ENCODE data around the gene TADA2A. TPM values are rescaled to one million over a fixed set of nuclear protein-coding genes. Genes with fewer than 3 reads are reported as not detected.

The TADA2A gene
- total and polyA plus RNA-seq, 4 donors = 12.9 to 25.6 (median 18.7) TPM

GRCh38 chr17:37463039-37463438 lies 56.4 kb downstream of the TADA2A start:
- intact Hi-C loops (cut with DNase I) = no loop called here

DNA sequence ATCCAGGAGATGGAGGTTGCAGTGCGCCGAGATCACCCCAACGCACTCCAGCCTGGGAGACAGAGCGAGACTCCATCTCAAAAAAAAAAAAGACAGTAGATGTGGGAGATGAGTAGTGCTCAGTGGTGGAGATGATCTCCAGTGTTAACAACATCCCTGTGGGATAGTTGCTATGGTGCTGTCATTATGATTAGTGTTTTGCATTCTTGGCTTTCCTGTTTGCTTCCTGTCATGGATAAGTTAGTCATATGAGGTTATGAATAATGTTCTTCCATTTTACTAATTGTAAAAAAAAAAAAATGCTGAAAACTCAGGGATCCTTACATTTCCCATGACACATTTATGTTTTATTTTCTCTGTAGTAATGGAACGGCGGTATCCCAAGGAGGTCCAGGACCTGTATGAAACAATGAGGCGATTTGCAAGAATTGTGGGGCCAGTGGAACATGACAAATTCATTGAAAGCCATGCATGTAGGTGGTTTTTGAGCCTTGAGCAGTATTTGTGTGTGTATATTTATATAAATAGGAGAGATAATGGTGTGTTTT lies 58.5 kb downstream of the TADA2A start:
- Histone ChIP-seq H3K9me3 (ENCODE audit: control insufficient read depth, low read length) (no peaks in the 10 kb centered on the region), H3K27ac (ENCODE audit: low read depth in 1 of 2, low read length in 2 of 2) (no peak overlapping the region), H3K4me1 (ENCODE audit: control insufficient read depth in 1 of 2, insufficient read depth in 2 of 2, low read length in 2 of 2) (no peaks in the 10 kb centered on the region), H3K36me3 (ENCODE audit: control insufficient read depth in 1 of 2, insufficient read depth in 2 of 2, low read length in 1 of 2) (no peaks in the 10 kb centered on the region), H3K27me3 (ENCODE audit: control insufficient read depth in 1 of 2, insufficient read depth in 2 of 2, low read length in 1 of 2) (no peaks in the 10 kb centered on the region), H3K4me3 (ENCODE audit: low read length in 2 of 2) (no peak overlapping the region)
- WGBS, 2 donors = 95 to 96% methylated on average over 7 of the region's 7 CpGs
- DNase-seq (no peak), ATAC-seq (ENCODE audit: low FRiP score) (no peak)
- intact Hi-C loops (cut with DNase I) = no loop called here

More at GRCh38 chr17:37463039-37463438, 56.4 kb downstream of the TADA2A start:
- 82 to 91% methylated on average over 3 of the region's 3 CpGs for WGBS, 2 donors
- Histone ChIP-seq H3K27me3 (ENCODE audit: control insufficient read depth in 1 of 2, insufficient read depth in 2 of 2, low read length in 1 of 2) (no peaks in the 10 kb centered on the region), H3K27ac (ENCODE audit: low read depth in 1 of 2, low read length in 2 of 2) (no peak overlapping the region), H3K4me1 (ENCODE audit: control insufficient read depth in 1 of 2, insufficient read depth in 2 of 2, low read length in 2 of 2) (no peaks in the 10 kb centered on the region), H3K9me3 (ENCODE audit: control insufficient read depth, low read length) (no peaks in the 10 kb centered on the region), H3K36me3 (ENCODE audit: control insufficient read depth in 1 of 2, insufficient read depth in 2 of 2, low read length in 1 of 2) (no peaks in the 10 kb centered on the region), H3K4me3 (ENCODE audit: low read length in 2 of 2) (no peak overlapping the region)
- no peak for ATAC-seq (ENCODE audit: low FRiP score)
- no peak for DNase-seq

DNA sequence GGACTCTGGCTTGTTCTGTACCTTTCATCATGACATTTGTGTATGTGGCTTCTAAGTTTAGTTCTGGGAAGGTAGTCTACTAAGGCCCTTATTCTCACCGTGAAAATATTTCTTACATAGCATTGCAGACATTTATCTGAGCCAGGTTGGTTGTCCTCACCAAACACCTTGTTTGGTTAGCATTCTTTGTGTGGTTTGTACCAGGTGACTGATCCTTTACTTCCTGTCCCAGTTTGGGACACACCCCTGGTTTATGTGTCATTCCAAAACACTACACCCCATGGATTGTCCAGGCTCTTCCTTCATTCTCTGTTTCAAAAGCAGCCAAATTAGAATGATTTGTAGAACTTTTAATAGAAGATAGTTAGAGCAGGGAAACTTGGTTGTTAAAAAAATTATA lies 59.8 kb downstream of the TADA2A start:
- no peak for DNase-seq

DNA sequence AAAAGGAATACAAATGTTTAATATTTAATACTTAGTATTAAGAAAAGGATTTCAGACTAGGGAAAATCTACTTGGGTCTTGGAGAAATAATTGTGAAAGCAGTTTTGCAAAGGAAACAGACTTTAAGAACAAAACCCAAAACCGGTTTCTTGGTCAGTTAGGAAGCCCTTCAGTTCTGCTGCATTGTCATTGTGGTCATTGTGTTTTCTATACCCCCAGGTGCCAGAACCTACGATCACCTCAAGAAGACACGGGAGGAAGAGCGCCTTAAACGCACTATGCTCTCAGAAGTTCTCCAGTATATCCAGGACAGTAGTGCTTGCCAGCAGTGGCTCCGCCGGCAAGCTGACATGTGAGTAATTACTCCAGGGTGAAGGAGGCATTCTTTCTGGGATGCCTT lies 63.5 kb downstream of the TADA2A start:
- H3K9me3 ChIP-seq (ENCODE audit: control insufficient read depth, low read length) = no peaks in the 10 kb centered on the region
- no peak overlapping the region for H3K27ac ChIP-seq (ENCODE audit: low read depth in 1 of 2, low read length in 2 of 2)
- H3K36me3 ChIP-seq (ENCODE audit: control insufficient read depth in 1 of 2, insufficient read depth in 2 of 2, low read length in 1 of 2) = peaks cover 4 to 13% of the 10 kb centered on the region in 2 donors
- DNase-seq = no peak
- H3K4me3 ChIP-seq (ENCODE audit: low read length in 2 of 2) = no peak overlapping the region
- WGBS, 2 donors = 78 to 84% methylated on average over 7 of the region's 7 CpGs
- H3K27me3 ChIP-seq (ENCODE audit: control insufficient read depth in 1 of 2, insufficient read depth in 2 of 2, low read length in 1 of 2) = no peaks in the 10 kb centered on the region
- H3K4me1 ChIP-seq (ENCODE audit: control insufficient read depth in 1 of 2, insufficient read depth in 2 of 2, low read length in 2 of 2) = no peaks in the 10 kb centered on the region
- ATAC-seq (ENCODE audit: low FRiP score) = no peak
- intact Hi-C loops (cut with DNase I) = no loop called here

More for the DNA sequence above, 59.8 kb downstream of the TADA2A start:
- 92% methylated on average over 1 of the region's 1 CpG for WGBS, 2 donors
- H3K27me3 ChIP-seq (ENCODE audit: control insufficient read depth in 1 of 2, insufficient read depth in 2 of 2, low read length in 1 of 2) = no peaks in the 10 kb centered on the region
- peaks cover 2 to 6% of the 10 kb centered on the region in 2 donors for H3K36me3 ChIP-seq (ENCODE audit: control insufficient read depth in 1 of 2, insufficient read depth in 2 of 2, low read length in 1 of 2)
- no peaks in the 10 kb centered on the region for H3K9me3 ChIP-seq (ENCODE audit: control insufficient read depth, low read length)
- intact Hi-C loops (cut with DNase I) = no loop called here
- H3K27ac ChIP-seq (ENCODE audit: low read depth in 1 of 2, low read length in 2 of 2) = no peak overlapping the region
- ATAC-seq (ENCODE audit: low FRiP score) = no peak
- no peaks in the 10 kb centered on the region for H3K4me1 ChIP-seq (ENCODE audit: control insufficient read depth in 1 of 2, insufficient read depth in 2 of 2, low read length in 2 of 2)
- H3K4me3 ChIP-seq (ENCODE audit: low read length in 2 of 2) = no peak overlapping the region

DNA sequence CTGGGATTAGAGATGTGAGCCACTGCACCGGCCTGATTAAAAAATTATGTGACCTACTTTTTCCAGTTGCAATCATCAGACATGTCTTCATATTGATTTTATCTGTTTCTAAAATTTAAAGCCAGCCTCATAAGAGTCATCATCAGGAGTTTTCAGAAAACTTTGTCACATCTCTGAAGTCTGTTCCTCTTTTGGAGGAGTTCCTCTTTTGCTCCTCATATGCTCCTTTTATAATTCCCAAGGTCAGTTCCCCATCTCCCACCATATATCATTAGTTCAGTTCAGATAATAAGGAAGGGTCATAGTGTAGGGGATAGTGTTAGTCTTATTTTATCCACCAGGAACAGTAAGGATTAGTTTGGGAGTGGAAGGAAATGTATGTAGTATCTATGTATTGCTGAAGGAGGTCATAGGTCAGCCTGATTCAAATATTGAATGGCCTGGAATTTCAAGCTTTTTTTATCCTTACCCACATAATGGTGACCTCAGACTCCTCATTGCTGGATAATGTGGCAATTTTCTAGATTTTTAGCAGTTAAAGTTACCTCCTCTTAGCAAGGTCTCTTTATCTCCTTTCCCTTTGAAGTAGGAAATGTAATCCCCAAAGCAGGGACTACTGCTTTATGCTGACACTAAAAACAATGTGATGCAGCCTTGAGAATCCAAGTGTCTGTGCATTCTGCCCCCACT lies 69.2 kb downstream of the TADA2A start:
- Histone ChIP-seq H3K27ac (ENCODE audit: low read depth in 1 of 2, low read length in 2 of 2) (no peak overlapping the region), H3K27me3 (ENCODE audit: control insufficient read depth in 1 of 2, insufficient read depth in 2 of 2, low read length in 1 of 2) (no peaks in the 10 kb centered on the region), H3K4me1 (ENCODE audit: control insufficient read depth in 1 of 2, insufficient read depth in 2 of 2, low read length in 2 of 2) (no peaks in the 10 kb centered on the region), H3K9me3 (ENCODE audit: control insufficient read depth, low read length) (no peaks in the 10 kb centered on the region), H3K36me3 (ENCODE audit: control insufficient read depth in 1 of 2, insufficient read depth in 2 of 2, low read length in 1 of 2) (peaks cover 9 to 18% of the 10 kb centered on the region in 2 donors), H3K4me3 (ENCODE audit: low read length in 2 of 2) (no peak overlapping the region)
- no peak for ATAC-seq (ENCODE audit: low FRiP score)
- no peak for DNase-seq
- WGBS, 2 donors = 94 to 98% methylated on average over 1 of the region's 1 CpG
- intact Hi-C loops (cut with DNase I) = no loop called here

GRCh38 chr17:37476431-37477120 lies 69.9 kb downstream of the TADA2A start:
- Histone ChIP-seq H3K36me3 (ENCODE audit: control insufficient read depth in 1 of 2, insufficient read depth in 2 of 2, low read length in 1 of 2) (peaks cover 7 to 15% of the 10 kb centered on the region in 2 donors), H3K4me3 (ENCODE audit: low read length in 2 of 2) (no peak overlapping the region), H3K4me1 (ENCODE audit: control insufficient read depth in 1 of 2, insufficient read depth in 2 of 2, low read length in 2 of 2) (no peaks in the 10 kb centered on the region), H3K9me3 (ENCODE audit: control insufficient read depth, low read length) (no peaks in the 10 kb centered on the region), H3K27me3 (ENCODE audit: control insufficient read depth in 1 of 2, insufficient read depth in 2 of 2, low read length in 1 of 2) (no peaks in the 10 kb centered on the region), H3K27ac (ENCODE audit: low read depth in 1 of 2, low read length in 2 of 2) (no peak overlapping the region)
- intact Hi-C loops (cut with DNase I) = no loop called here
- DNase-seq (no peak), ATAC-seq (ENCODE audit: low FRiP score) (no peak)
- WGBS, 2 donors = 89 to 90% methylated on average over 4 of the region's 4 CpGs

DNA sequence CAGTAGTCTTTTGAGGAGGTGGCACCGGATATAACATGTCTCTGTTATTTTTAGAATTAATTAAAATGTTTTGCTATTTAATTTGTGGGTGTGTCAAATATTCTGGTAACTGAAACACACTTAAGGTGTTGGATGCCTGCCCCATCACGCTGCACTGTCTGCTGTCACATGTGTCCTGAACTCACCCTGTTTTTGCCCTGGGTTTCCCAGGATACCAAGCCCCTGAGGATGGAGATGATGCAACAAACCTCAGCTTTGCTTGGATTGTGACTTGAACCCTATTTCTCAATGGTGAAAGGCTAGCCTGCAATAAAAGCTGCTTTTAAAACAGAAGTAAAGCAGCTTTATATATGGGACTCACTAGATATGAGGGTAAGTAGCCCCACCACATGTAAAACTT lies 71.5 kb downstream of the TADA2A start:
- H3K27ac ChIP-seq (ENCODE audit: low read depth in 1 of 2, low read length in 2 of 2) = no peak overlapping the region
- no peaks in the 10 kb centered on the region for H3K9me3 ChIP-seq (ENCODE audit: control insufficient read depth, low read length)
- no peaks in the 10 kb centered on the region for H3K4me1 ChIP-seq (ENCODE audit: control insufficient read depth in 1 of 2, insufficient read depth in 2 of 2, low read length in 2 of 2)
- intact Hi-C loops (cut with DNase I) = no loop called here
- H3K36me3 ChIP-seq (ENCODE audit: control insufficient read depth in 1 of 2, insufficient read depth in 2 of 2, low read length in 1 of 2) = peaks cover 7 to 13% of the 10 kb centered on the region in 2 donors
- ATAC-seq (ENCODE audit: low FRiP score) = peak; percentile 72
- H3K27me3 ChIP-seq (ENCODE audit: control insufficient read depth in 1 of 2, insufficient read depth in 2 of 2, low read length in 1 of 2) = no peaks in the 10 kb centered on the region
- WGBS, 2 donors = 83 to 90% methylated on average over 2 of the region's 2 CpGs
- no peak for DNase-seq
- no peak overlapping the region for H3K4me3 ChIP-seq (ENCODE audit: low read length in 2 of 2)

GRCh38 chr17:37479025-37479424 lies 72.3 kb downstream of the TADA2A start:
- H3K4me1 ChIP-seq (ENCODE audit: control insufficient read depth in 1 of 2, insufficient read depth in 2 of 2, low read length in 2 of 2) = no peaks in the 10 kb centered on the region
- WGBS, 2 donors = 93 to 100% methylated on average over 1 of the region's 1 CpG
- no peaks in the 10 kb centered on the region for H3K9me3 ChIP-seq (ENCODE audit: control insufficient read depth, low read length)
- H3K36me3 ChIP-seq (ENCODE audit: control insufficient read depth in 1 of 2, insufficient read depth in 2 of 2, low read length in 1 of 2) = peaks cover 5 to 13% of the 10 kb centered on the region in 2 donors
- H3K27me3 ChIP-seq (ENCODE audit: control insufficient read depth in 1 of 2, insufficient read depth in 2 of 2, low read length in 1 of 2) = no peaks in the 10 kb centered on the region
- DNase-seq (no peak), ATAC-seq (ENCODE audit: low FRiP score) (no peak)
- no peak overlapping the region for H3K4me3 ChIP-seq (ENCODE audit: low read length in 2 of 2)
- intact Hi-C loops (cut with DNase I) = no loop called here
- H3K27ac ChIP-seq (ENCODE audit: low read depth in 1 of 2, low read length in 2 of 2) = no peak overlapping the region

DNA sequence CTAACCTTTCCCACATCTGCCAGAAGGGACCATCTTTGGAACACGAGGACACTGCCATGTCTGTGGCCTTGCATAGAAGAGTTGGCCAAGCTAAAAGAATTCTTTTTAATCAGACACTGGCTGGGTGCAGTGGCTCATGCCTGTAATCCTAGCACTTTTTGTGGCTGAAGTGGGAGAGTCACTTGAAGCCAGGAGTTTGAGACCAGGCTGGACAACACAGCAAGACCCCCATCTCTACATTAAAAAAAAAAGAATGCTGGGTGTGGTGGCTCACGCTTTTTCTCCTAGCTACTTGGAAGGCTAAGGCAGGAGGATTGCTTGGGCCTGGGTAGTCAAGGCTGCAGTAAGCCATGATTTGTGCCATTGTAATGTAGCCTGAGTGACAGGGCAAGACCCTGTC lies 73.7 kb downstream of the TADA2A start:
- ATAC-seq (ENCODE audit: low FRiP score) (no peak), DNase-seq (no peak)
- Histone ChIP-seq H3K4me1 (ENCODE audit: control insufficient read depth in 1 of 2, insufficient read depth in 2 of 2, low read length in 2 of 2) (no peaks in the 10 kb centered on the region), H3K27ac (ENCODE audit: low read depth in 1 of 2, low read length in 2 of 2) (no peak overlapping the region), H3K36me3 (ENCODE audit: control insufficient read depth in 1 of 2, insufficient read depth in 2 of 2, low read length in 1 of 2) (peaks cover 5 to 8% of the 10 kb centered on the region in 2 donors), H3K9me3 (ENCODE audit: control insufficient read depth, low read length) (no peaks in the 10 kb centered on the region), H3K4me3 (ENCODE audit: low read length in 2 of 2) (no peak overlapping the region), H3K27me3 (ENCODE audit: control insufficient read depth in 1 of 2, insufficient read depth in 2 of 2, low read length in 1 of 2) (no peaks in the 10 kb centered on the region)
- 92 to 94% methylated on average over 2 of the region's 2 CpGs for WGBS, 2 donors
- intact Hi-C loops (cut with DNase I) = no loop called here
